Measurements from ENCODE around the gene NCF4.

GRCh38 chr22:36894266-36894665, 33.5 kb downstream of the NCF4 start:
- TF ChIP-seq POLR2A (IDR thresholded peaks at IDR 0.05; ENCODE audit: low read length) (no peak), CTCF (IDR thresholded peaks at IDR 0.05) (no peak), MYC (IDR thresholded peaks at IDR 0.05; ENCODE audit: borderline replicate concordance, low read length) (no peak), HDAC2 (IDR thresholded peaks at IDR 0.05) (no peak)
